Gastrocnemius medialis (tissue), 4 donors: ENCODE results near the gene NTRK3. TPM values are rescaled to one million over a fixed set of nuclear protein-coding genes. Genes with fewer than 3 reads are reported as not detected.

Source experiments
- ATAC-seq, 2 donors: fragments of 150-250 bp; one replicate each; pipeline ENCODE4 v1.9.1; 2016
- DNase-seq, 2 donors: peaks; one replicate each; pipeline ENCODE4 v3.0.0-alpha.2; 2019
- H3K27ac ChIP-seq, 4 donors: fragments of 200-600 bp; sonication (generic); 1 replicate in 1 of 4; 2 replicates in 3 of 4; pipeline ENCODE4 v1.5.1; 2016 to 2018; ENCODE audit warnings: mild to moderate bottlenecking in 2 of 4, moderate library complexity in 1 of 4
- H3K27me3 ChIP-seq, 3 donors: fragments of 200-600 bp; sonication (generic) in 2 of 3; 1 replicate in 1 of 3; 2 replicates in 2 of 3; pipeline versions ENCODE4 v1.5.1 to v1.6.0; 2016 to 2019; ENCODE audit warnings: mild to moderate bottlenecking in 1 of 3, moderate library complexity in 1 of 3
- H3K36me3 ChIP-seq, 2 donors: fragments of 200-600 bp; sonication (generic) in 1 of 2; one replicate each; pipeline ENCODE4 v1.5.1; 2017 to 2018
- H3K4me1 ChIP-seq, 2 donors: fragments of 200-600 bp; sonication (generic) in 1 of 2; one replicate each; pipeline ENCODE4 v1.5.1; 2016 to 2017; ENCODE audit warnings: mild to moderate bottlenecking in 2 of 2
- H3K4me3 ChIP-seq, 4 donors: fragments of 200-600 bp; sonication (generic) in 3 of 4; 1 replicate in 1 of 4; 2 replicates in 3 of 4; pipeline ENCODE4 v1.5.1; 2016 to 2019; ENCODE audit warnings: mild to moderate bottlenecking in 2 of 4
- H3K9me3 ChIP-seq, 3 donors: fragments of 200-600 bp; sonication (generic) in 2 of 3; 1 replicate in 1 of 3; 2 replicates in 2 of 3; pipeline ENCODE4 v1.5.1; 2016 to 2019
- CTCF ChIP-seq, 5 experiments: fragments of 450-650 bp in 3 of 5; fragments of 200-600 bp in 2 of 5; sonication (generic) in 2 of 5; IDR thresholded peaks in 4 of 5; conservative IDR thresholded peaks in 1 of 5; 1 replicate in 4 of 5; 2 replicates in 1 of 5; pipeline ENCODE4 v1.5.1; 2016 to 2019; ENCODE audit warnings: antibody characterized with exemption in 5 of 5, mild to moderate bottlenecking in 3 of 5, moderate library complexity in 3 of 5
- POLR2A ChIP-seq, 2 donors: fragments of 450-650 bp; IDR thresholded peaks; one replicate each; pipeline ENCODE4 v1.6.1; 2017; ENCODE audit warnings: antibody characterized with exemption in 2 of 2, mild to moderate bottlenecking in 2 of 2, moderate library complexity in 2 of 2
- in situ Hi-C, 4 donors: fragments of 200-750 bp; cut with MboI; loops; one replicate each; pipeline versions ENCODE4 v1.15.0 to v1.8.0; 2017; ENCODE audit warnings: low sequenced_read_pairs in 4 of 4
- intact Hi-C: fragments of 100-400 bp; cut with DNase I; formaldehyde crosslinking; loops from one replicate; pipeline ENCODE4 v1.15.1; 2023; ENCODE audit warnings: low total_unique reads
- total RNA-seq, 4 donors: library from RNA; depleted of rRNA; stranded (reverse); fragments of >200 nt; gene quantifications; one replicate each; pipeline versions ENCODE4 v1.1.0 to v1.2.3, GENCODE V29; 2016

The NTRK3 gene
- total RNA-seq, 4 donors from 2014 or later, result 0.61 to 2.7 (median 0.77) TPM

DNA sequence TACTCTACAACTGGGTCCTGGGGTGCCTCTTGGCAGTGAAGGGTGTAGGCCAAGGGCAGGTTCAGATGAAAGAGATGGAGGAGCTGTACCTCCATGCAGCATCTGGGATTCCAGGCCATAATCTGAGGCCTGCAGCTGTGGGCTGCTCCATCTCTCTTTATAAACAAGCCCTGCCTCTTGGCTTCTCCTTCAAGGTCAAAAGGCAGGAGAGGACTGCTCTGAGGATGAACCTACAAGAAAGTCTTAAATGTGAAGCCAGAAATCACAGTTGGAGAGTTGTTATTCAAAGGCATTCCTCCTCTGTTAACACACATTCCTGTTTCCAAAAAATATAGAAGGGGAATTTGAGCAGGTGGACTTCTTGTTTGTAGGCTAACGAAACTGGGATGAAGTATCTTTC is 355.5 kb downstream of the NTRK3 start:
- H3K9me3 ChIP-seq, result no peaks in the 10 kb centered on the region
- DNase-seq (no peak), ATAC-seq (no peak)
- intact Hi-C loops (no loop called here), in situ Hi-C loops (no loop called here)
- H3K36me3 ChIP-seq, result no peaks in the 10 kb centered on the region
- no peak overlapping the region for H3K4me3 ChIP-seq
- no peak overlapping the region for H3K27ac ChIP-seq
- no peaks in the 10 kb centered on the region for H3K4me1 ChIP-seq
- no peak for TF ChIP-seq CTCF (IDR thresholded peaks at IDR 0.05 in 4 of 5, conservative IDR thresholded peaks at IDR 0.05 in 1 of 5)
- H3K27me3 ChIP-seq, result no peaks in the 10 kb centered on the region

DNA sequence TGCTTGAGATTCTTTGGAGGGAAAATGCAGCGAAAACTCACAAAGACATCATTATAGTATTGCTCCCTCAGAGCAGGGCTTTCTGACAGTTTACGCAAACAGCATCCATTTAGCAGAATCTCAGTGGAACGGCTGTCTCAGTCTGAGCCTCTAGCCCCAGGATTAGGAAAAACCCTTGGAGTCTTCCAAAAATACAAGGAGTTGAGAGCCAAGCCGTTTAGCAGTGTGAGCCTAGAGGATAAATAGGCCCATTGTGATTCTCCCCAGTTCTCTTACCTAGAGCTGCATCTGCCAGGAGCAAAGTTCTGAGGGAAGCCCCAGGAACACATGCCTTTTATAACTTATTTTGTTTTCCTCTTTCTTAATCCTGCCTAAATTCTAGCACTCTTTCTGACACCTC is 359.6 kb downstream of the NTRK3 start:
- H3K4me1 ChIP-seq, result no peaks in the 10 kb centered on the region
- ATAC-seq (no peak), DNase-seq (no peak)
- in situ Hi-C loops, result no loop called here
- no peak overlapping the region for H3K4me3 ChIP-seq
- TF ChIP-seq CTCF (IDR thresholded peaks at IDR 0.05 in 4 of 5, conservative IDR thresholded peaks at IDR 0.05 in 1 of 5) (no peak), POLR2A (IDR thresholded peaks at IDR 0.05) (no peak)
- no peaks in the 10 kb centered on the region for H3K36me3 ChIP-seq
- H3K27ac ChIP-seq, result no peak overlapping the region
- no peaks in the 10 kb centered on the region for H3K9me3 ChIP-seq
- no peaks in the 10 kb centered on the region for H3K27me3 ChIP-seq
- intact Hi-C loops, result no loop called here

GRCh38 chr15:87887177-87887576 is 369.4 kb downstream of the NTRK3 start:
- no peaks in the 10 kb centered on the region for H3K36me3 ChIP-seq
- DNase-seq (no peak), ATAC-seq (no peak)
- no peak for TF ChIP-seq CTCF (IDR thresholded peaks at IDR 0.05 in 4 of 5, conservative IDR thresholded peaks at IDR 0.05 in 1 of 5)
- TF ChIP-seq POLR2A (IDR thresholded peaks at IDR 0.05), result no peak
- intact Hi-C loops (no loop called here), in situ Hi-C loops (no loop called here)
- no peak overlapping the region for H3K4me3 ChIP-seq
- H3K9me3 ChIP-seq, result no peaks in the 10 kb centered on the region
- H3K27me3 ChIP-seq, result peaks cover 0 to 3% (median 0%) of the 10 kb centered on the region in 3 donors
- no peak overlapping the region for H3K27ac ChIP-seq
- no peaks in the 10 kb centered on the region for H3K4me1 ChIP-seq

DNA sequence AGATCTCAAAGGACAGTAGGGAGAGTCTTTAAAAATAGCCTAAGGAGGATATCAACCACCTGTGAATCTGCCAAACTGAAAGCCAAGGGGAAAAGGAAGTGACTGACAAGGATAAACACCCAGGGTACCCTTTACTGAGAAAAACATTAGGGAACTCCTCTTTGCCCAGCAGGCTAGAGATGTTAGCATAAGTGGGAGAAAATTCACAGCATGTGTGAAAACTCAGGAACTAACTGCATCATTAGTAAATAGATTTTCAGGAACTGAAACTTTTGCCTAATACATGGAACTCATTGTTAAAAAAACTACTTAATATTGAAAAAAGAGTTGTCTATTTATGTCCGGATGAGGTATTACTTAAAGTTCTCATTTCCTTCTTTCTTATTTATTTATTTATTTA is 375.5 kb downstream of the NTRK3 start:
- DNase-seq (no peak), ATAC-seq (peak in 1 of 2 donors; percentile 44)
- H3K4me1 ChIP-seq, result no peaks in the 10 kb centered on the region
- H3K27me3 ChIP-seq, result peaks cover 0 to 3% (median 0%) of the 10 kb centered on the region in 3 donors
- in situ Hi-C loops (no loop called here), intact Hi-C loops (no loop called here)
- H3K36me3 ChIP-seq, result no peaks in the 10 kb centered on the region
- no peak for TF ChIP-seq CTCF (IDR thresholded peaks at IDR 0.05 in 4 of 5, conservative IDR thresholded peaks at IDR 0.05 in 1 of 5)
- no peak for TF ChIP-seq POLR2A (IDR thresholded peaks at IDR 0.05)
- H3K9me3 ChIP-seq, result no peaks in the 10 kb centered on the region
- H3K27ac ChIP-seq, result no peak overlapping the region
- no peak overlapping the region for H3K4me3 ChIP-seq

- Histone ChIP-seq H3K27me3 (no peaks in the 10 kb centered on the region), H3K36me3 (no peaks in the 10 kb centered on the region), H3K4me1 (no peaks in the 10 kb centered on the region), H3K9me3 (no peaks in the 10 kb centered on the region), H3K27ac (no peak overlapping the region), H3K4me3 (no peak overlapping the region)
- intact Hi-C loops (no loop called here), in situ Hi-C loops (no loop called here)
- no peak for DNase-seq
- ATAC-seq, result no peak
- TF ChIP-seq CTCF (IDR thresholded peaks at IDR 0.05 in 4 of 5, conservative IDR thresholded peaks at IDR 0.05 in 1 of 5) (no peak), POLR2A (IDR thresholded peaks at IDR 0.05) (no peak)
Observed at GRCh38 chr15:87877822-87878542, 378.6 kb downstream of the NTRK3 start.
